Metanephros (tissue), 1 donor: Measurements from ENCODE around the gene PRR15L. TPM values are rescaled to one million over a fixed set of nuclear protein-coding genes. Genes with fewer than 3 reads are reported as not detected.

Experiments used
- total RNA-seq: library from RNA; depleted of rRNA; stranded (reverse); fragments of >200 nt; gene quantifications from one replicate; pipeline ENCODE4 v1.2.3, GENCODE V29; 2014

PRR15L gene
- total RNA-seq: 14.5 TPM

GRCh38 chr17:47957591-47958490 lies at the start of gene PRR15L:
TSS of gene PRR15L (minus strand) at chr17:47957883. CDS start at chr17:47953234, 4,649 bp downstream.

GRCh38 chr17:47970725-47971499 lies 13.2 kb upstream of the PRR15L start, which contains the start of gene CDK5RAP3:
TSS of gene CDK5RAP3 (plus strand) at chr17:47971113. CDS start at chr17:47971147, 34 bp downstream.

GRCh38 chr17:47941246-47942095 lies 16.2 kb downstream of the PRR15L start, which contains the start of gene PNPO:
TSS of gene PNPO (plus strand) at chr17:47941571. CDS start at chr17:47941676, 105 bp downstream.

Other genes with a start within 250 kb of the PRR15L start
- gene TBX21, start 224.6 kb downstream of the PRR15L start, total RNA-seq: 0.18 TPM
- 17.2 TPM for gene OSBPL7, start 136.1 kb downstream of the PRR15L start, total RNA-seq
- gene MRPL10, start 126.3 kb downstream of the PRR15L start, total RNA-seq: 31.5 TPM
- gene LRRC46, start 126.2 kb downstream of the PRR15L start, total RNA-seq: 0.35 TPM
- 48.4 TPM for gene SCRN2, start 116.6 kb downstream of the PRR15L start, total RNA-seq
- gene SP6, start 106.7 kb downstream of the PRR15L start, total RNA-seq: 2.3 TPM
- 5.0 TPM for gene SP2, start 61.6 kb downstream of the PRR15L start, total RNA-seq
- 16.1 TPM for gene PNPO, start 16.3 kb downstream of the PRR15L start, total RNA-seq
- 156 TPM for gene CDK5RAP3, start 13.2 kb upstream of the PRR15L start, total RNA-seq
- 12.4 TPM for gene COPZ2, start 79.9 kb upstream of the PRR15L start, total RNA-seq
- gene NFE2L1, start 90.5 kb upstream of the PRR15L start, total RNA-seq: 164 TPM
- 63.2 TPM for gene CBX1, start 143.6 kb upstream of the PRR15L start, total RNA-seq
- gene SNX11, start 149.9 kb upstream of the PRR15L start, total RNA-seq: 12.0 TPM